ENCODE data around the gene AURKB. TPM values are rescaled to one million over a fixed set of nuclear protein-coding genes. Genes with fewer than 3 reads are reported as not detected.

Gene AURKB
- total and polyA plus RNA-seq, 2 of the 13 experiments (the other 11 are each of a cell fraction or from before 2014, with no cell fraction given), result 29.5 to 75.3 TPM

GRCh38 chr17:8189041-8189710 is 21.2 kb downstream of the AURKB start (continued):
- TF ChIP-seq STAT6 (CRISPR knock-in tag; IDR thresholded peaks at IDR 0.05; ENCODE audit: borderline replicate concordance), result no peak
- TF ChIP-seq NFKB2 (CRISPR knock-in tag; IDR thresholded peaks at IDR 0.05; ENCODE audit: borderline replicate concordance), result no peak
- no peak for TF ChIP-seq SOX13 (IDR thresholded peaks at IDR 0.05)
- no peak for TF ChIP-seq SOX13 (CRISPR knock-in tag; conservative IDR thresholded peaks at IDR 0.05 in 1 of 2, IDR thresholded peaks at IDR 0.05 in 1 of 2)
- TF ChIP-seq AFF4 (CRISPR knock-in tag; IDR thresholded peaks at IDR 0.05), result no peak
- TF ChIP-seq ZSCAN29 (CRISPR knock-in tag; conservative IDR thresholded peaks at IDR 0.05), result no peak
- TF ChIP-seq, protein P1, sequence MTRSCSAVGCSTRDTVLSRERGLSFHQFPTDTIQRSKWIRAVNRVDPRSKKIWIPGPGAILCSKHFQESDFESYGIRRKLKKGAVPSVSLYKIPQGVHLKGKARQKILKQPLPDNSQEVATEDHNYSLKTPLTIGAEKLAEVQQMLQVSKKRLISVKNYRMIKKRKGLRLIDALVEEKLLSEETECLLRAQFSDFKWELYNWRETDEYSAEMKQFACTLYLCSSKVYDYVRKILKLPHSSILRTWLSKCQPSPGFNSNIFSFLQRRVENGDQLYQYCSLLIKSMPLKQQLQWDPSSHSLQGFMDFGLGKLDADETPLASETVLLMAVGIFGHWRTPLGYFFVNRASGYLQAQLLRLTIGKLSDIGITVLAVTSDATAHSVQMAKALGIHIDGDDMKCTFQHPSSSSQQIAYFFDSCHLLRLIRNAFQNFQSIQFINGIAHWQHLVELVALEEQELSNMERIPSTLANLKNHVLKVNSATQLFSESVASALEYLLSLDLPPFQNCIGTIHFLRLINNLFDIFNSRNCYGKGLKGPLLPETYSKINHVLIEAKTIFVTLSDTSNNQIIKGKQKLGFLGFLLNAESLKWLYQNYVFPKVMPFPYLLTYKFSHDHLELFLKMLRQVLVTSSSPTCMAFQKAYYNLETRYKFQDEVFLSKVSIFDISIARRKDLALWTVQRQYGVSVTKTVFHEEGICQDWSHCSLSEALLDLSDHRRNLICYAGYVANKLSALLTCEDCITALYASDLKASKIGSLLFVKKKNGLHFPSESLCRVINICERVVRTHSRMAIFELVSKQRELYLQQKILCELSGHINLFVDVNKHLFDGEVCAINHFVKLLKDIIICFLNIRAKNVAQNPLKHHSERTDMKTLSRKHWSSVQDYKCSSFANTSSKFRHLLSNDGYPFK (CRISPR knock-in tag; IDR thresholded peaks at IDR 0.05; ENCODE audit: borderline replicate concordance), result no peak
- no peak for TF ChIP-seq IRF9 (CRISPR knock-in tag; IDR thresholded peaks at IDR 0.05; ENCODE audit: borderline replicate concordance)
- TF ChIP-seq ZNF432 (CRISPR knock-in tag; IDR thresholded peaks at IDR 0.05; ENCODE audit: borderline replicate concordance), result no peak
- TF ChIP-seq ZNF780A (CRISPR knock-in tag; IDR thresholded peaks at IDR 0.05), result no peak
- TF ChIP-seq ZNF124 (CRISPR knock-in tag; IDR thresholded peaks at IDR 0.05), result no peak
- no peak for TF ChIP-seq HNRNPL (IDR thresholded peaks at IDR 0.05; ENCODE audit: low read depth, low read length)

All from HepG2 (cell line).